GM18909 (cell line): ENCODE results near the gene SDE2.
A peak's percentile ranks its signal among the peaks of the same experiment; 100 is the strongest.
"Not testable (repeated sequence)": the region's sequence is repeated elsewhere in the genome, so short reads cannot be mapped to it uniquely, and the experiment has no call there.

Source experiments
- ATAC-seq: cut with Tn5 transposase; IDR thresholded peaks from one replicate; pipeline ENCODE4 v1.9.1; 2021; ENCODE audit warnings: mild to moderate bottlenecking; ENCODE audit not compliant: unreplicated experiment, poor library complexity

SDE2 gene

DNA sequence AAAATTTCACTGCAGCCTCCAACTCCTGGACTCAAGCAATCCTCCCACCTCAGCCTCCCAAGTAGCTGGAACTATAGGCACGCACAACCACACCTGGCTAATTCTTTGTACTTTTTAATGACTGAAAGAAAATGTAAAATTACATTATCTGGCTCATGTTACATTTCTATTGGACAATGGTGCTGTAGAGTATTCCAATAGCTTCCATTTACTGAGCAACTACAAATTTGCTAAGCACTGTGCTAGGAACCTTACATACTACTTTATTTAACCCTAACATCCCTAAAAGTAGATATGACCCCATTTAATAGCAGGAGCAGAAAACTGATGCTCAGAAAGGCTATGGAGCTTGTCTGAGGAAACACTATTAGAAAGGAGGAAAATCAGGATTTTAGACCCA is 19.7 kb downstream of the SDE2 start:
- ATAC-seq = no peak

DNA sequence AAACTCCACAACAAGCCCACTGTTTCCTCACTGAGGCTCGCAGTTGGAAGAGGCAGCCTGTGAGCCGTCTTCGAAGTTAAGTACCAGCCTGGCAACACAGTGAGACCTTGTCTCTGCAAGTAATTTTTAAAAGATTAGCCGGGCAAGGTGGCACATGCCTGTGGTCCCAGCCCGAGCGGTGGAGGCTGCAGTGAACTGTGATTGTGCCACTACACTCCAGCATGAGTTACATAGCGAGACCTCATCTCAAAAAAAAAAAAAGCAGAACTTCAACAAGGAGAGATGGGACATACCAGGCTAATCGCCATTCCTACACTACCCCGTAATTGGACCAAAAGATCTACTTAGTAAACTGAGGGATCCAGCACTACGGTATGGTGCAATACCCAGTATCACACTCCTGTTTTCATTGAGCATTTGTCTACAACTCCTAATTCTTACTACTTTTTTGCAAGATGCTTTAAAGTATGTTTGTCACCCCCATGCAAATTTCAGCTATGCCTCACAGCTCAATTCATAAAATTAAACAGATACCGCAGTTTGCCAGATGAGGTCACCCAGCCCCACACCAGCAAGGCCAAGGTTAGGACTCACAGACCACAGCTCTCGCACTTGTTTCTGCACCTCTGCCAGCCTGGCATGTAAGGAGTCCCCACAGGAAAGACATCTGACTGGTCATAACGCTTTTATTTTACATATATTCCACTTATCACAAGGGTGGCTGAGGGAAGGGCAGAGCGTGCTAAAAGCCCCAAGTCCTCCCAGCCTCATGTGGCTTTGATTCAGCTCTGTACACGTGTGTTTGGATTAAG is 21.0 kb downstream of the SDE2 start:
- peak; percentile 83 for ATAC-seq

DNA sequence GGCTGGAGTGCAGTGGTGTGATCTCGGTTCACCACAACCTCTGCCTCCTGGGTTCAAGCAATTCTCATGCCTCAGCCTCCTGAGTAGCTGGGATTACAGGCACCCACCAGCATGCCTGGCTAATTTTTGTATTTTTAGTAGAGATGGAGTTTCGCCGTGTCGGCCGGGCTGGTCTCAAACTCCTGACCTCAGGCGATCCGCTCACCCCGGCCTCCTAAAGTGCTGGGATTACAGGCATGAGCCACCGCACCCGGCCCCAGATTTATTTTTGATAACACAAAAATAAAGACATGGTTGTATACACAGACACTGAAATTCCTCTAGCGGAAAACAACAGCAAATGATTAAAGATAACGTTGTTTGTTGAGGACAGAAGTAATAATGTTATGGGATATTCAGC is 24.0 kb downstream of the SDE2 start:
- ATAC-seq = not testable (repeated sequence)

DNA sequence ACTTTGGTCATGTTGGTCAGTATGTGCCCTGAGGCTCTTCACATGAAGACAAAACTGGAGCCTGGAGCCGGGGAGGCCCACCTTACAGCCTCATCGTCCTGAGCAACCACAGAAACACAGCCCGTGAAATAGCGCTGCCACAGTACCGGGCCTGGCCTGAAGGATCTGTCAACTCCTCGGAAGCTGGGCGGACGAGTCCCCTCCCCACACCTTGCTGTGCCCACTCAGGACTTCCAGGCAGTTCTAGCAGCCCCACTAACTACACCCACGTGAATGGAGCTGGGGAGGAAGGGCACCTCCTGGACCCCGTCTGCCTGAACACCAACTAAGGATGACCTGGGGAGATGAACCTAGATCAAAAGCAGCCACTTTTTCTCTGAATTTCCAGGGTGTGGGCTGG is 24.7 kb downstream of the SDE2 start:
- ATAC-seq = no peak

DNA sequence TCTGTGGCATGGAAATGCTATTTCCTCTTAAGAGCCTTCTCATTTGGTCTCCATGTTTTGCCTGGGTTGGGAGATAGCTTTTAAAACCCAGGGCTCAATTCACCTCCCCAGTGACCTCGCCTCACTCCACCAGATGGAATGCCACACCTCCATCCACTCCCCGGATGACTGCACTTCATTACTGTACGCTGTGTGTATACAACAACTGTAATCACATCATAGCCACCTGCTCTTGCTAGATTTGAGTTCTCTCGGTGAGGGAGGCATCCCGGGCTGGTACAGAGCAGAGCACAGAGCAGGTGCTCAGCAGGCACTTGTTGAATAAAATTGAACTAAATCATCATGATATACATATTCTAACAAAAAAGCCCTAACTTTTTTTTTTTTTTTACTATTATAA is 26.0 kb downstream of the SDE2 start:
- no peak for ATAC-seq

DNA sequence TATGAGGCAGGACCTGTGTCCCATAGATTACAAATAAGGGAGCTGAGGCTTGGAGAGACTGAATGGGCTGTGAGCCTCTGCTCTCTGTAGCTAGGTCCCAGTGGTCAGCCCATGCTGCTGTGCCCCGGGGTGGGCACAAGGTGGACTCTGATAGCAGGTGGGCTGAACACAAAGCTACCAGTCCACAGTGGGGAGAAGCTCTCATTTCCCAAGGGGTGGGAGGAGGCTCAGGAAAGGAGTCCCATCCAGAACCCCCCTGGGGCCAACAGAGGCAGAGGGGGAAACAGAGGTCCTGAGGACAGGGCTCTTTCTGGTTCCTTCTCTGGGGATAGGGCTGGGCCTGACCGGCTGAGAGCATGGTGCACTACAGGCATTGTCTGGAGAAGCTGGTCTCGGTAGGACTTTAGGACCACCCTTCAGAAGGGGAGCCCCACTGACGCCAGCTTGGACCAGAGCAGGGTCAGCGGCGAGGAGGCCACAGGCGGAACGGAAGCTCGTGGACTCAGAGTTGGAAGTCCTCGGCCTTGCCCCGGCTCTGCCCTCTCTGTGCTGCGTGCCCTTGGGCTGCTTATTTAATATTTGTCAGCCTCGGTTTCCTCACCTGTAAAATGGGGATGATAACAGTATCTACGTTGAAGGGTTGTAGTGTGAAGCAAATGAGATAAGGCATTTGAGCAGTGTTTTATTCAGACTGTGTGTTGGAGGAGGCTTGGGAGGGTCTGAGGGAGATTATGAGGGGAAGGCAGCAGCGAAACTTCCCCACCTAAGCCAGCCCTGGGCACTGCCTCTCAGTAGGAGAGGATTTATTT is 26.6 kb downstream of the SDE2 start:
- no peak for ATAC-seq

DNA sequence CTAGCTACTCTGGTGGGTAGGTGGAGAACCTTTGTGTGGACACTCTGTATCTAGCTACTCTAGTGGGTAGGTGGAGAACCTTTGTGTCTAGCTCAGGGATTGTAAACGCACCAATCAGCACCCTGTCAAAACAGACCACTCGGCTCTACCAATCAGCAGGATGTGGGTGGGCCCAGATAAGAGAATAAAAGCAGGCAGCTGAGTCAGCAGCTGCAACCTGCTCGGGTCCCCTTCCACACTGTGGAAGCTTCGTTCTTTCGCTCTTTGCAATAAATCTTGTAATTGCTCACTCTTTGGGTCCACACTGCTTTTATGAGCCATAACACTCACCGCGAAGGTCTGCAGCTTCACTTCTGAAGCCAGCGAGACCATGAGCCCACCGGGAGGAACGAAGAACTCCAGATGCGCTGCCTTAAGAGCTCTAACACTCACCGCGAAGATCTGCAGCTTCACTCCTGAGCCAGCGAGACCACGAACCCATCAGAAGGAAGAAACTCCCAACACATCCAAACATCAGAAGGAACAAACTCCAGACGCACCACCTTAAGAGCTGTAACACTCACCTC is 28.5 kb downstream of the SDE2 start:
- ATAC-seq = not testable (repeated sequence)

DNA sequence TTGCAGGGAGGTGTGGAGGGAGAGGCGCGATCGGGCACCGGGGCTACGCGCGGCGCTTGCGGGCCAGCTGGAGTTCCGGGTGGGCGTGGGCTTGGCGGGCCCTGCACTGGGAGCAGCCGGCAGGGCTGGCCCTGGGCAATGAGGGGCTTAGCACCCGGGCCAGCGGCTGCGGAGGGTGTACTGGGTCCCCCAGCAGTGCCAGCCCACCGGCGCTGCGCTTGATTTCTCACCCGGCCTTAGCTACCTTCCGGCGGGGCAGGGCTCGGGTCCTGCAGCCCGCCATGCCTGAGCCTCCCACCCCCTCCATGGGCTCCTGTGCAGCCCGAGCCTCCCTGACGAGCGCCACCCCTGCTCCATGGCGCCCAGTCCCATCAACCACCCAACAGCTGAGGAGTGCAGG is 29.4 kb downstream of the SDE2 start:
- not testable (repeated sequence) for ATAC-seq

DNA sequence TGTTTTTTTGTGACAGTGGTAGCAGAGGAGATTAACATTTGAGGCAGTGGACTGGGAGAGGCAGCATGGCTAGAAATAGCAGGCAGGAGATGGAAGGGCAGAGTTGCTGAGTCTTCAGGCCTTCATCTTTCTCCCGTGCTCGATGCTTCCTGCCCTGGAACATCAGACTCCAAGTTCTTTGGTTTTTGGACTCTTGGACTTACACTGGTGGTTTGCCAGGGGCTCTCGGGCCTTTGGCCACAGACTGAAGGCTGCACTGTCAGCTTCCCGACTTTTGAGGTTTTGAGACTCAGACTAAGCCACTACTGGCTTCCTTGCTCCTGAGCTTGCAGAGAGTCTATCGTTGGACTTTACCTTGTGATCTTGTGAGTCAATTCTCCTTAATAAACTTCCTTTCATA is 33.9 kb downstream of the SDE2 start:
- no peak for ATAC-seq

DNA sequence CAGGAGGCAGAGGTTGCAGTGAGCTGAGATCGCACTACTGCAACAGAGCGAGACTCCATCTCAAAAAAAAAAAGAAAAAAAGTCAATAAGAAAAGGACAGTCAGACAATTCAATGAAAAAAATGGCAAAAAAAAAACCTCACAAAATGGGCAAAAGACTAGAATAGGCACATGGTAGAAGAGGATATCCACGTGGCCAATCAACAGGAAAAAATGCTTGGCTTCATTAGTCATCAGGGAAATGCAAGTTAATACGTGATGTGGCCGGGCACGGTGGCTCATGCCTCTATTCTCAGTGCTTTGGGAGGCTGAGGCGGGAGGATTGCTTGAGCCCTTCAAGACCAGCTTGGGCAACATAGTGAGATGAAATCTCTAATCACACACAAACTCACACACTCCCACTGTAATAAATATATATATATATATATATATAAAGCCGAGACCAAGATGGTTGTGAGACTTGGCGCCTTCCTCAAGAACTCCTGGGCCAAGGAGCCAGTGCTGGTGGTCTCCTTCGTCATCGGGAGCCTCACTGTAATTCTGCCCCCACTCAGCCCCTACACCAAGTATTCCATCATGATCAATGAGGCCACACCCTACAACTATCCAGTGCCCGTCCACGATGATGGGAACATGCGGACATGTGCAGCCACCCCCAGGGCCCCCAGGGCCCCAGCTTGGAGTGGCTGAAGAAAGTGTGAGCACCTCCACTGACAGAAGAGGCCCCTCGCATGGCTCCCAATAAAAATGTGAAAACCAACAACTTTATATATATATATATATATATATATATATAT is 35.2 kb downstream of the SDE2 start:
- ATAC-seq = no peak

DNA sequence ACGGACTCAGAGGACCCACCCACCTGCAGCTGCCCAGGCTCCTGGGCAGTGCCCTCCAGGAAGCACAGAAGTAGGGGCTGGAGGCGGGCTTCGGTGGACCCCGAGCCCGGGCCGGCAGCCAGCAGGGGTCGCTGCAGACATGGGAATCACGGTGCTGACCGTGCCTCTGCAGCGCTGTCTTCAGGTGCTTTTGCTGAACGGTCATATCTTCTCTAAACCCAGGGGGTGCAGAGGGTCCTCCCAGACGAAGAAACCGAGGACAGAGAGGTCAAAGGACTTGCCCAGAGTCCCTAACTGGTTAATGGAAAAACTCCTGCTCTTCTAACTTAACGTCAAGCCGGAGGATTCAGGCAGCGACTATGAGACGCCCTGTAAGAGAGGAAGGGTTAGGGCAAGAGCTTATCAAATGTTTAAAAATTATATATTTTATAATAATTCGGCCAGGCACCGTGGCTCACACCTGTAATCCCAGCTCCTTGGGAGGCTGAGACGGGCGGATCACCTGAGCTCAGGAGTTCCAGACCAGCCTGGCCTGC is 36.6 kb downstream of the SDE2 start:
- ATAC-seq = peak; percentile 70

DNA sequence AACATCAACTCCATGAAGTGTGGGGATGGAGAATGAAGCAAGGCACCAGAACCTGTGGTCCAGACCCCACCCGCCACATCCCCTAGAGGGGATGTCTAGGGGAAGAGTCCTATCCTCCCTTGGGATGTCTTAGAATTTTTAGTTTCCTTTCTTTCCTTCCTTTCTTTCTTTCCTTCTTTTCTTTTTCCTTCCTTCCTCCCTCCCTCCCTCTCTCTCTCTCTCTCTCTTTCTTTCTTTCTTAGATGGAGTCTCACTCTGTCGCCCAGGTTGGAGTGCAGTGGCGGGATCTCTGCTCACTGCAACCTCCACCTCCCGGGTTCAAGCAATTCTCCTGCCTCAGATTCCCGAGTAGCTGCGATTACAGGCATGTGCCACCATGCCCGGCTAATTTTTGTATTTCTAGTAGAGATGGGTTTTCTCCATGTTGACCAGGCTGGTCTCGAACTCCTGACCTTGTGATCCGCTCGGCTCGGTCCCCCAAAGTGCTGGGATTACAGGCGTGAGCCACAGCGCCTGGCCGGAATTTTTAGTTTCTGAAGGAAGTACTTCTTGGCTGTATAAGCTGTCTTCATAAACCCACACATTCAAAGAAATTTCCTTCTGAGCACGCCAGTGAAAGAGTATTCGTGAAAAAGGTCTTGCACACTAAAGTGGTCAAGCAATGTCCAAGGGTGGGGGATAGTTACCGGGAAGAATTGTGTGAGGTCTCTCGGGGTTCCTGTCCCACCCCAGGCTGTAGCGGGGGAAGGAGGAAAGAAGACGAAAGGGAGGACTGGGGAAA is 37.3 kb downstream of the SDE2 start:
- ATAC-seq = no peak

DNA sequence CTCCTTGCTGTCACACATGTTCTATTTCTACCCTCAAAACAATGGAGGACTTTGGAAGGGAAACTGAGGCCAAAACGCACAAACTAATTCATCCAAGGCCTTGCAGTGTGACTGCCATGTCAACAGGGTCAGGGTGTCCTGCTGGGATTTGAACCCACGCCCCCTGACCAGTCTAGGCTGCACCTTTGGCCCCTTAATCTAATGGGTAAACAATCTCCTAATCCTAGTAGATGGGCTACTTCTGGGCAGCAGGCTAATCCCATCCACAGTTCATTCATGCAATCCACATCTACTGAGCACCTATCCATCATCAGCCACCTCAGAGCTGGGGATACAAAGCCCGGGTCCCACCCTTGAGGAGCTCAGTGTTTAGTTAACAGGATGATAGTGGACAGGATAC is 41.1 kb downstream of the SDE2 start:
- ATAC-seq = no peak

DNA sequence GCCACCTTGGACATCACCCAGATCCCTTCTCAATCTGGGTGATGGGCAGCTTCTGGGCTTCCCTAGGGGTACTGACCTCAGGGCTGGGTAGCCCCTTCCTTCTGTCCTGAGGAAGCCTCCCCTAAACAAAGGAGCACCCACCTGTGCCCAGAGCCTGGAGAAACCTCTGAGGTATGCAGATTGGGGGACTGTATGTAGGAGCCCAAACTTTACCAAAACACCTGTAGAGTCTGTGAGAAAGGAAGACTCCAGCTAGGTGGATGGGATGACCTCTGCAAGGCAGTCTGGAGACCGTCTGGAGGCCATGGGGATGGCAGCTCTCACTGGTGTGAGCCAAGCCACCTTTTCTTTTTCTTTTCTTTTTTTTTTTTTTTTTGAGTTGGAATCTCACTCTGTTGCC is 44.4 kb downstream of the SDE2 start:
- ATAC-seq = no peak

DNA sequence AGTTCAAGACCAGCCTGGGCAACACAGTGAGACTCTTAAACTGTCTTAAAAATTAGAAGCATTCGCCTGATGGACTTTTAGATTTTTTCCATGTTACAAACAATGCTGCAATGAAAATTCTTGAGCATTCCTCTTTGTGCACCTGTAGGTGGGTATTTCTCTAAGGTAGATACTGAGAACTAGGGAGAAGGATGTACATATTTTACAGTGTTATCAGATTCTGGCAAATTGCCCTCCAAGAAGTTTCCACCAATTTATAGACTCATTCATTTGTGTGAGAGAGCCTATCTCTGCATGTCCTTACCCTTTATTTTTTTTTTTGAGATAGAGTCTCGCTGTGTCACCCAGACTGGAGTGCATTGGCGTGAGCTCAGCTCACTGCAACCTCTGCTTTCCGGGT is 45.8 kb downstream of the SDE2 start:
- ATAC-seq = no peak

DNA sequence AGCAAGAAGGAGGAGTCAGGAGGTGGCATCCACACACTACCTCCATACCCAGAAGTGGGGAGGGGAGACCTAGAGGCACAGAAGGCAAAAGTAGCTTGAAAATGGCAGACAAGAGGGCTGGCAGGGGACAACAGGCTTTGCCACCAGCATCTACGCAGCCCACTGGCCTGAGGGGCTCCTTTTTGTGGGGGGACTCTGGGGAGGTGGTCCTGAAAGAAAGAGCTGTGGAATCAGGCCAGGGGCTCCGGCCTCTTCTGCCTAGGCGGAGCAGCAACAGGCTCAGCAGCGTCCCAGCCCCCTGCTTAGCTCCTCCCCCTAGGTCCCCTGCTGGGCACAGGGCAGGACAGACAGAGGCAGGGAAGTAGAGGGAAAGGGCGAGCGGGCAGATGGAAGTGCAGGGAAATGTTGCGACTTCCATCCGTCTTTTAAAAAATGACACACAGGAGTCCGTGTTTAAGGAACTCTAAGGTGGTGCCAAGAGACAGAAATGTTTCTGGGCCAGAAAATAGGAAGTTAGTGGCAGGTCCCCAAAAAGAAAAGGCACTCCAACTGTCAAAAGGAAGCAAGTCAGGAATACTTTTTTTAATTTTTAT is 48.1 kb downstream of the SDE2 start:
- ATAC-seq = no peak

DNA sequence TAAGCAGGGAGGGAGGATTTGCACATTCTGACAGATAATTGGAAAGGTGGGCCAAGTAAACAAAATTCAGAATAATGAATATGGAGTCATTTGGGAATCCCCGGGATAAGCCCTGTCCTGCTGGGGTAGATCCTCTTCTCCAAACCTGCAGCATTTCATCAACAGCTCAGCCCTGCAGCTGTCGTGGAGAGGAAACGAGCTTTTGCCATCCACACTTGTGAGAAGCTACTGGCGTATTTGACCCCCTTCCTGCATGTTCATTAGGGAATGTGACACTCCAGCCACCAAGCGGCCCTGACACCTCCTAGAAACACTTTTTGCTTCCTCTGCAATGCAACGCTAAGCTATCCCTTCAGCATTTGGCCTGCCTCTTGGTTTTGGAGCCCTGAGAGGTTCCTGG is 50.1 kb downstream of the SDE2 start:
- no peak for ATAC-seq

DNA sequence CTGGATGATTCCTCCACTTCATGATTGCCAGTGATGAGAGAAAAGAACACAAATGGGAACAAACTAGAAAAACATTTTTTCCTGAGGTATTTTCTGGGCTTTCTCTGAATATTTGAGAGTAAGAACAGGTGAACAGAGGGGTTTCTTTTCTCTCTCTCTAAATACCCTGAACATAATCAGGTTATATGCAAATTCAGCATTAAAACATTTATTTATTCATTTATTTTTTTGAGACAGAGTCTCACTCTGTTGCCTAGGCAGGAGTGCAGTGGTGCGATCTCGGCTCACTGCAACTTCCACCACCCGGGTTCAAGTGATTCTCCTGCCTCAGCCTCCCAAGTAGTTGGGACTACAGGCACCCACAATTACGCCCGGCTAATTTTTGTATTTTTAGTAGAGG is 52.3 kb downstream of the SDE2 start:
- no peak for ATAC-seq

DNA sequence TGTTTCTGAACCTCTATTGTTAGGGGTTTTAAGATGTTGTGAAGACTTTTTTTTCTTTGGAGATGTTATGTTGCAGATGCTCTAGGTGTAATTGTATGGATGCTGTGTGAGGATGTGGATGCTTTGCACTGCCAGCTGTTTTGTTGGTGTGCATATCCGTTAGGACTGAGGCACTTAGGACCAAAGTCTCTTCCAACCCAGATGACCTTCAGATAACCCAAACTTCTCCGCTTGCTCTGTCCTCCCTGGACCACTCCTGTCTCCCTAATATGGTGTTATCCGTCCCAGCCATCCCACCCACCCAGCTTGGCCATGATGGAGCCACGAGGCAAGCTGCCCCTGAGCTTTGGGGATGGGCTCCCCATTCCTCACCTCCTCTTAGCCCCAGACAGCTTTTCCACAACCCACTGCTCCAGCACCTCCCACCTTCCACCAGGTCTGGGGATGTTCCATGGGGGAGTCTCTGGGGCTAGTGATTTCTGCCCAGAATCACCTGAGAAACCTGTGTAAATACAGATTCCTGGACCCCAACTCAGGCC is 53.0 kb downstream of the SDE2 start:
- ATAC-seq = no peak
